Activated CD4-positive, alpha-beta memory T cell treated with anti-CD3 and anti-CD28 coated beads for 36 hours (primary cell): Measurements from ENCODE around the gene CYREN. TPM values are rescaled to one million over a fixed set of nuclear protein-coding genes. Genes with fewer than 3 reads are reported as not detected.

Source experiments
- CTCF ChIA-PET: fragments of 350-600 bp; sonication (Branson Sonifier 250); formaldehyde crosslinking; loops from one replicate; lab custom pipeline; 2021; ENCODE audit warnings: antibody characterized with exemption, inconsistent platforms; lab: Charles Lee
- POLR2A ChIA-PET: fragments of 350-600 bp; sonication (Branson Sonifier 250); formaldehyde crosslinking; loops from one replicate; lab custom pipeline; 2021; ENCODE audit warnings: antibody characterized with exemption; lab: Charles Lee
- DNase-seq: peaks from one replicate; pipeline ENCODE4 v3.0.0-alpha.2; 2020
- H3K27ac Mint-ChIP-seq: one replicate; pipeline ENCODE4 v1.8.0; 2021; ENCODE audit warnings: mixed read lengths
- H3K27me3 Mint-ChIP-seq: one replicate; pipeline ENCODE4 v1.8.0; 2021; ENCODE audit warnings: mixed read lengths
- H3K36me3 Mint-ChIP-seq: one replicate; pipeline ENCODE4 v1.8.0; 2021; ENCODE audit warnings: mixed read lengths
- H3K4me1 Mint-ChIP-seq: one replicate; pipeline ENCODE4 v1.8.0; 2021; ENCODE audit warnings: low read depth, mixed read lengths
- H3K4me3 Mint-ChIP-seq: one replicate; pipeline ENCODE4 v1.8.0; 2021; ENCODE audit warnings: mild to moderate bottlenecking, mixed read lengths
- H3K9me3 Mint-ChIP-seq: one replicate; pipeline ENCODE4 v1.8.0; 2021; ENCODE audit warnings: mixed read lengths
- intact Hi-C: fragments of 100-400 bp; cut with micrococcal nuclease; formaldehyde crosslinking; loops from one replicate; pipeline ENCODE4 v1.15.1; 2023
- total RNA-seq, 2 experiments: library from RNA; stranded (reverse); gene quantifications; one replicate each; pipeline ENCODE4 v1.2.3, GENCODE V29; 2021

The CYREN gene
- total RNA-seq, 2 experiments from 2014 or later: 41.6 to 43.6 TPM

DNA sequence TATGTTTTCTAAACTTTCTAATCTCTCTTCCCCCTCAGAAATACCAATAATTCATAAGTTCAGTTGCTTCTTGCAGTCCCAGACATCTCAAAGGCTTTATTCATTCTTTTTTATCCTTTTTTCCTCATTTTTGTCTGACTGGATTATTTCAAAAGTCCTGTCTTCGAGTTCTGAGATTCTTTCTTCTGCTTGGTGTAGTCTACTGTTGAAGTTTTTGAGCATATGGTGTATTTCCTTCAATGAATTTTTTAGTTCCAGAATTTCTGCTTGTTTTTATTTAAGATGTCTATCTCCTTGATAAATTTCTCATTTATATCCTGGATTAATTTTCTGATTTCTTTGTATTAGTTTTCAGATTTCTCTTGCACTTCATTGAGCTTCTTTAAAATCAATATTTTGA is 14.2 kb downstream of the CYREN start:
- CTCF ChIA-PET: interaction anchor here (1.8 kb wide), 1 partner anchor 9 kb away, joined by 4 read pairs; the partner anchor contains the start of gene TMEM140
- Mint-ChIP-seq H3K27me3 (no peaks in the 10 kb centered on the region), H3K36me3 (peaks cover 75% of the 10 kb centered on the region), H3K4me3 (no peak overlapping the region), H3K9me3 (peaks cover 43% of the 10 kb centered on the region), H3K27ac (no peak overlapping the region), H3K4me1 (peaks cover 45% of the 10 kb centered on the region)
- DNase-seq: no peak
- intact Hi-C loops: no loop called here
- POLR2A ChIA-PET: no interaction called here

DNA sequence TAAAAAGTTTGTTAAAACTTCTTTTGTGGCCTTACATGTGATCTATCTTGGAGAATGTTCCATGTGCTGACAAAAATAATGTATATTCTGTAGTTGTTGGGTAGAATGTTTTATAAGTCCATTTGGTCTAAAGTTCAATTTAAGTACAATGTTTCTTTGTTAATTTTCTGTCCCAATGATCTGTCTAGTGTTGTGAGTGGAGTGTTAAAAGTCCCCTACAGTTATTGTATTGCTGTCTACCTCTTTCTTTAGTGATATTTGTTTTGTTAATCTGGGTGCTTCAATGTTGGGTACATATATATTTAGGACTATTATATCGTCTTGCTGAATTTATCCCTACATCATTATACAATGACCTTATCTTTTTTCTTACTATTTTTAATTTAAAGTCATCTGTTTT is 15.8 kb downstream of the CYREN start:
- H3K4me3 Mint-ChIP-seq: no peak overlapping the region
- peaks cover 44% of the 10 kb centered on the region for H3K4me1 Mint-ChIP-seq
- H3K27me3 Mint-ChIP-seq: no peaks in the 10 kb centered on the region
- POLR2A ChIA-PET: no interaction called here
- intact Hi-C loops: no loop called here
- CTCF ChIA-PET: no interaction called here
- H3K9me3 Mint-ChIP-seq: peaks cover 43% of the 10 kb centered on the region
- H3K27ac Mint-ChIP-seq: no peak overlapping the region
- DNase-seq: no peak
- peaks cover 72% of the 10 kb centered on the region for H3K36me3 Mint-ChIP-seq

DNA sequence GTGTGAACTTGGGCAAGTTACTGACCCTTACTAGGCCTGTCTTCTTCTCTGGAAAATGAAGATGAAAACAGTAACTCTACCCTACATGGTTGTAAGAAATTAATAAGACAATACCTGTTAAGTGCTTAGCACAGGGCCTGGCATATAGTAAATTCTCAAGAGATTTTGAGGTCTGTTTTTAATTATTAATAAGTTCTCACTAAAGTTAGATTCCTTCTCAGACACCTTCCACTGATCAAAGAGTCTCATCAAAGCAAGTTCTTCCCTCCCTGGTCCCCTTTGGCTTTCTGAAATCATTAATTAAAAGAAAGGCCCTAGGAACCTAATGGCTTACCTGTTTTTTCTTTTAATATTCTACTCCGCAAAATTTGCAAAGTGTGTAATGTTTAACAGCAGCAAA is 18.1 kb downstream of the CYREN start:
- CTCF ChIA-PET: no interaction called here

DNA sequence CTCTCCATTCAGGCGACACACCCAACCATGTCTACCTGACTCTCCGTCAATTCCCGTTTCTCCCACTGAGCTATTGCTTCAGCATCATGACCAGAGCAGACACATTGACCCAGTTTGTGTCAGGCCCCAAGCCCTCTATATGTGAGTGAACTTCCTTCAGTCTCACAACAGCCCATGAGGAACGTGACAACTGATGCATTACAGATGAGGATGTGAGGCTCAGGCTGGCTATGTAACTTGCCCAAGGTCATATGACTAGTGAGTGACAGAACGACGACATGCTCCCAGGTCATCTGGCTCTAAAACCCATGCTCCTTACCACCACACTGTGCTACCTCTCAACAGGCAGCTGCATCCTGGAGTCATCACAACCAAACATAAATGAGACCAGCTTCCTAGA is 19.0 kb downstream of the CYREN start:
- no peak for DNase-seq
- CTCF ChIA-PET: interaction anchor here (1.7 to 4.7 kb wide), 2 partner anchors 18 to 164 kb away, joined by 12 to 26 read pairs; partner anchors contain the start of genes AGBL3 and CYREN
- intact Hi-C loops: no loop called here
- H3K36me3 Mint-ChIP-seq: peaks cover 62% of the 10 kb centered on the region
- H3K4me1 Mint-ChIP-seq: peaks cover 55% of the 10 kb centered on the region
- POLR2A ChIA-PET: interaction anchor here (1.1 kb wide), 1 partner anchor 19 kb away, joined by 4 read pairs; the partner anchor contains the start of gene CYREN
- peak overlapping the region; percentile 4 for H3K27ac Mint-ChIP-seq
- H3K4me3 Mint-ChIP-seq: no peak overlapping the region
- peaks cover 34% of the 10 kb centered on the region for H3K9me3 Mint-ChIP-seq
- H3K27me3 Mint-ChIP-seq: no peaks in the 10 kb centered on the region

More for the DNA sequence above, 18.1 kb downstream of the CYREN start:
- DNase-seq: no peak
- POLR2A ChIA-PET: no interaction called here
- Mint-ChIP-seq H3K36me3 (peaks cover 71% of the 10 kb centered on the region), H3K27me3 (no peaks in the 10 kb centered on the region), H3K27ac (no peak overlapping the region), H3K4me1 (peaks cover 48% of the 10 kb centered on the region), H3K4me3 (no peak overlapping the region), H3K9me3 (peaks cover 43% of the 10 kb centered on the region)
- intact Hi-C loops: no loop called here

DNA sequence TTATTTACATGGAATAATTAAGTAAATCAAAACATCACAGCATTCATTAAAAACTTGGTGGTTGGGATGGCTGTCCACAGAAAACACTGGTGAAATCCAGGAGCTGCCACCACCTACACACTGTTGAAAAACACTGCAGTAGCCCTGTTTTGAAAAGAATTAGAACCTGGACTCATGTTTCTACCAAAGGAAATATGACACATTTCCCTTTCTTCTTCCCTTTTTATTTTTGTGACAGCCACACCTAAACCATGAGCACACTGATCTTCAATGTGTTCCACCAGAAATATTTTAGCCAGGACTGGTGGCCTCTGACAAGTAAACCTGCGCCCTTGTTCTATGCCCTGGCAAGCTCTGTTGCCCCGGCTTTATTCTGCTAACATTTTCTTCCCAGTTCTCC is 19.4 kb downstream of the CYREN start:
- peaks cover 58% of the 10 kb centered on the region for H3K36me3 Mint-ChIP-seq
- intact Hi-C loops: no loop called here
- CTCF ChIA-PET: interaction anchor here (0.8 to 4.7 kb wide), 3 partner anchors 7 to 164 kb away, joined by 3 to 26 read pairs (median 12); partner anchors contain the start of genes AGBL3 and CYREN

DNA sequence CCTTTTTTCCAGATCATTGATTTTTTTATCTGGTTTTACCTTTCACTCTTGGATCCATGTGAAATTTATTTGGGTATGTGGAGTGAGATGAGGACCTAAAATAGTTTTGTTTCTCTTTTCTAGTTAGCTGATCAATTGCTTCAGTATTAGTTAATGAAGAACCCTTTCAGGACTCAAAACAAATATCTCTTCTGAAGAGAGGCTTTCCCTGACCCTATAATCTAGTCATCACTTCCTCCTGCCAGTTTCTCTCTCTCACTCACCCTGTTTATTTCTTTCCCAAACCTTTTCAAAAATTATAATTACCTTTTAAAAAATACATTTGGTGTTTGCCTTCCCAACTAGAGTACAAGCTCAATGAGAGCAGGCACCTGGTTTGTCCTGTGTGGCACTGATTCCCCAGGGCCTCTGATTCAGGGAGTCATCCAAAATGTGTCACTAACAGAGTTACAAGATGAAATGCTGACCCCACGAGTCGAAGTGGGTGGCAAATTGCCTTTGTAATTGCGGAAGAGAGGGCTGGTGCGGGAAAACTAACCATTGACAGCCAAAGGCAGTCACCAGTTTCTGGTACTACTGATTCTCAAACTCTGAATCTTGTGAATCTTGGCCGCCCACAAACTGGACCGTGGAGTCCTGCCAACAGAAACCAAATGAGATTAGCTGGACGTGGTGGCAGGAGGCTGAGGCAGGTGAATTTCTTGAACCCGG is 20.3 kb downstream of the CYREN start:
- peak overlapping the region; percentile 16 for H3K27ac Mint-ChIP-seq
- intact Hi-C loops: no loop called here
- CTCF ChIA-PET: interaction anchor here (0.8 to 6.9 kb wide), 4 partner anchors 8 to 163 kb away, joined by 3 to 65 read pairs (median 19); partner anchors contain the start of genes AGBL3 and CYREN
- DNase-seq: no peak
- peak overlapping the region; percentile 83 for H3K4me3 Mint-ChIP-seq
- peaks cover 66% of the 10 kb centered on the region for H3K4me1 Mint-ChIP-seq
- peaks cover 21% of the 10 kb centered on the region for H3K9me3 Mint-ChIP-seq
- POLR2A ChIA-PET: interaction anchor here (1.1 to 1.5 kb wide), 2 partner anchors 9 to 20 kb away, joined by 4 to 5 read pairs; partner anchors contain the start of gene CYREN
- H3K36me3 Mint-ChIP-seq: peaks cover 49% of the 10 kb centered on the region
- no peaks in the 10 kb centered on the region for H3K27me3 Mint-ChIP-seq

More for the DNA sequence above, 19.4 kb downstream of the CYREN start:
- DNase-seq: no peak
- H3K4me3 Mint-ChIP-seq: no peak overlapping the region
- H3K4me1 Mint-ChIP-seq: peaks cover 59% of the 10 kb centered on the region
- POLR2A ChIA-PET: interaction anchor here (1.1 kb wide), 1 partner anchor 19 kb away, joined by 4 read pairs; the partner anchor contains the start of gene CYREN
- H3K27ac Mint-ChIP-seq: peak overlapping the region; percentile 4
- H3K27me3 Mint-ChIP-seq: no peaks in the 10 kb centered on the region
- peaks cover 30% of the 10 kb centered on the region for H3K9me3 Mint-ChIP-seq

DNA sequence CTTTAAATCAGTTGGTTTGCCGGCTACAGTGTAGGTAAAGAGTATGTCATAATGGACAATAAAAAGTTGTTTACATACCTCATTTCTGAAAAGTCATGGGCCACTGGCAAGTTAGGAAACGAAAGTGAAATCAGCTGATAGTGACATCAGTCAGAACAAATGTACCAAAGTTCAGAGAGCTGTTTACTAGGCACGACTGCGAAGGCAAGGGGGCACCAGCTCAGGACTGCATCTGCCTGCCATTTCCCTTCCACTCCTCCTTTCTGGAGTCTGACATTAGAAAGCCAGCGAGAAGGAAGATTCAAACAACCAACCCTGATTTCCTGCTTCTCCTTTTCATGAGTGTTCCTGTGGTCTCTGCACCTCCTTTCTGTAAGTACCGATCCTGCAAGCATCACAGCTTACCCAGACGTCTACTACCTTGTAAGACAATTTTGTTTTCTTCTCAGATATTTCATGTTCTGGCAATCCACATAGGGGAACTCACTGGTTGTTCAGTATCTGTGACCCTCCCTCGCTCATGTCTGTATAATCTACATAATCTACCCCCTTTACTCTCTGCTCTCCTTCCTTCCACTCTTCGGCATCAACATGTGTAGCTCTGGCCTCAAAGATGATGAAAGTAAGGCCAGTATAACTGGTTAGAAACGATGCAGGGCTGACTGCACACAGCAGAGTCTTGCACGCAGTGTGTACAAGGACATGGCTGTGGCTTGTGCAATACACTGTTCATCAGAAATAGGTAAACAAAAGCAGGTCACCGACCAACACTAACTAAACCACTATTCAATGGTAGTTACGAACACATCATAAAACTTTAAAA is 22.4 kb downstream of the CYREN start, which contains the start of gene TMEM140:
TMEM140 (plus strand) TSS at position 174 of the 823 bp plus-strand sequence. CDS start 16,370 bp downstream, outside the sequence.
- Mint-ChIP-seq H3K27me3 (no peaks in the 10 kb centered on the region), H3K36me3 (peaks cover 31% of the 10 kb centered on the region), H3K27ac (peak within 1 kb of the TSS; percentile 95), H3K4me3 (peak within 1 kb of the TSS; percentile 83), H3K4me1 (peaks cover 60% of the 10 kb centered on the region), H3K9me3 (peaks cover 4% of the 10 kb centered on the region)
- peak; percentile 73 for DNase-seq
- POLR2A ChIA-PET: interaction anchor here (1.1 to 2.4 kb wide), 10 partner anchors 10 to 501 kb away, joined by 3 to 32 read pairs (median 8); partner anchors contain the start of genes AGBL3, CYREN and WDR91
- intact Hi-C loops: loop anchor here (1.0 to 5.0 kb wide), 11 partner anchors 12 to 829 kb away; partner anchors contain the start of genes AGBL3, AKR1B1, BPGM and MTPN
- CTCF ChIA-PET: interaction anchor here (1.0 to 6.9 kb wide), 6 partner anchors 9 to 515 kb away, joined by 3 to 65 read pairs (median 5); partner anchors contain the start of genes AGBL3, CYREN and STMP1

DNA sequence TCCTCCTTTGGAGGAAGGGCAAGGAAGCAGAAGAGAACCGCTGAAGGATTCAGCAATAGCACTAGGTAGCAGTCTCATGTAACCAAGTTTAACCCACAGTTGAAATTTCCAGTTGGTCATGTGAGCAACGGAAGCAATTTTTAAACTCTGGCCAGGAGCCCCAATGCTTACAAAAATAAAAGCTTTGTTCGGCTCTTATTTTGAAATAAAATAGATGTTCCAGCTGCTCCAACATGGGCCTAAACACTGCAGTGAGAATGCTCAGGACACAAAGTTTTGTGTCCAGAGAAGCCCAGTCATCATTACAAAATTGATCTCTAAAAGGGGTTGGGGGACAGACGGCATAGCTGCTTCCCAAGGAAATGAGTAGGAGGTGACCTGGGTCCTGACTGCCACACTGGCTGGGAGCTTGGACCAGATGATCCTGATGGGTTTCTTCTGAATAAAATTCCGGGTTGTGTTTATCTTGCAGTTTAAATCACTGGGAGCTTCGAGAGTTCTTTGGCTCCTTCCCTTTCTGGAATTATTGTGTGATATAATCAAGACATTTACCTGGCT is 23.1 kb downstream of the CYREN start:
- Mint-ChIP-seq H3K27me3 (no peaks in the 10 kb centered on the region), H3K4me1 (peaks cover 55% of the 10 kb centered on the region), H3K4me3 (peak overlapping the region; percentile 83), H3K36me3 (peaks cover 25% of the 10 kb centered on the region), H3K27ac (peak overlapping the region; percentile 95), H3K9me3 (no peaks in the 10 kb centered on the region)
- ChIA-PET POLR2A (interaction anchor here (1.1 to 2.4 kb wide), 10 partner anchors 11 to 500 kb away, joined by 3 to 32 read pairs (median 8); partner anchors contain the start of genes AGBL3, CYREN and WDR91), CTCF (interaction anchor here (1.0 to 6.9 kb wide), 6 partner anchors 10 to 515 kb away, joined by 3 to 65 read pairs (median 5); partner anchors contain the start of genes AGBL3, CYREN and STMP1)
- intact Hi-C loops: loop anchor here (5.0 kb wide), 5 partner anchors 280 to 830 kb away; partner anchors contain the start of genes AKR1B1, MTPN, NUP205 and STMP1
- no peak for DNase-seq

DNA sequence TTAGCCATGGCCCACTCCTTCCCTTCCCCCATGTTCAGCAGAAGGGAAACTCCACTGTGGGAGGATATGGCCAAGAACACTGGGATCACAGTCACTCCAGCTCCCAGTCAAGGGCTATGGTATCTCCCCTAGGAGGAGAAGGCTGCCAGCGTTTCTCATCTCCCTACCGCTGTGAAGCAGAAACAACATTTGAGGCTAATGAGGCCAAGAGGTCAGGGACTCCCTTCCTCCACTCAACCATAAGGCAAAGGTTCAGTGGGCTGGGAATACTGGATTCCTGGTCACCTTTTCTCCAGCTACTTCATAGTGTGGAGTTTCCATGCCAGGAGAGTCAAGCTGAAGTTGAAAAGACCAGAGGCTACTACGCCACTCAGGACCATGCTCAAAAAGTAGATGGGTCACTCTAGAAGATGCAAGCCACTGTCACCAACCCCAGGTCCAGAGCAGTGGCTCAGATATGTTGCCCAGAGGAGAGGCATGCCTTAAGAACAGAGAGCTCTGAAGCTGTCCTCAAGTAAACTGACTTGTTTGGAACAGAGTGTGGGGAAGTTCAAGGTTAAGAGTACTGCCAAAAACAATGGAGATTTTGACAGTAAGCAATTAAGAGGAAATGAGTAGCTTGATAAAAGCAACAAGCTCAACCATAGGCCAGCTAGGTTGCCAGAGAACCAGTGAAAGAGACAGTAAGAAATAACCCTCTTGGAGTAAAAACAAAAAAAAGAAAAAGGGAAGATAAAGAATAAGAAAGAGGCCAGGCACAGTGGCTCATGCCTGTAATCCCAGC is 26.4 kb downstream of the CYREN start:
- peaks cover 1% of the 10 kb centered on the region for H3K36me3 Mint-ChIP-seq
- no peak overlapping the region for H3K4me3 Mint-ChIP-seq
- intact Hi-C loops: no loop called here
- POLR2A ChIA-PET: no interaction called here
- peaks cover 5% of the 10 kb centered on the region for H3K9me3 Mint-ChIP-seq
- no peaks in the 10 kb centered on the region for H3K27me3 Mint-ChIP-seq
- H3K27ac Mint-ChIP-seq: no peak overlapping the region
- no peak for DNase-seq
- CTCF ChIA-PET: interaction anchor here (0.9 to 6.9 kb wide), 2 partner anchors 26 to 158 kb away, joined by 6 to 65 read pairs; partner anchors contain the start of genes AGBL3 and CYREN
- H3K4me1 Mint-ChIP-seq: peaks cover 29% of the 10 kb centered on the region

DNA sequence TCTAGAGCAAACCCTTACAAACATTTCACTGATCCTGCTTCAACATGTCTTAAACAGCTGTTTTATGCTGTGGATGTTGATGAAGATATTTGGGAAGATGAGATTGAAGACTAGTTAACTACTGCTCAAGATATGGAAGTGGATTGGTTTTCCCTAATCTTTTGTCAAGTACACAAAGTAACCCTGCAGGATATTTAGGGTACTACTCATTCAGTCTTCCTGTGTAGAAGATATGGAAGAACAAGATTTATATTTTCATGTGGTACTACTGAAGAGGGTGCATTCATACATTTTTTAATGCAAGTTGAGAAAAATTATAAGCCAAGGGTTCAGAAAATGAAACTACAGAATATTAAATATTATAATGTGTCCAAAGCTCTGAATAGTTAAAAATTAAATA is 40.9 kb downstream of the CYREN start:
- ChIA-PET CTCF (interaction anchor here (1.2 kb wide), 1 partner anchor 40 kb away, joined by 3 read pairs; no protein-coding TSS in a partner anchor), POLR2A (no interaction called here)
- no peaks in the 10 kb centered on the region for H3K27me3 Mint-ChIP-seq
- H3K4me1 Mint-ChIP-seq: no peaks in the 10 kb centered on the region
- H3K27ac Mint-ChIP-seq: no peak overlapping the region
- DNase-seq: no peak
- peaks cover 14% of the 10 kb centered on the region for H3K9me3 Mint-ChIP-seq
- peaks cover 18% of the 10 kb centered on the region for H3K36me3 Mint-ChIP-seq
- H3K4me3 Mint-ChIP-seq: no peak overlapping the region
- intact Hi-C loops: no loop called here
